GM18505 (cell line): ENCODE data around the gene PIPOX.

Source experiments
- ATAC-seq: cut with Tn5 transposase; IDR thresholded peaks from one replicate; pipeline ENCODE4 v1.9.1; 2021; ENCODE audit not compliant: unreplicated experiment
- POLR2A ChIP-seq: IDR thresholded peaks from 4 replicates; pipeline ENCODE4 v1.6.1; 2011; ENCODE audit warnings: borderline replicate concordance; ENCODE audit not compliant: insufficient read depth, insufficient read length; ENCODE audit errors: extremely low read depth

PIPOX gene

GRCh38 chr17:29032857-29033197 is 10.1 kb upstream of the PIPOX start:
- no peak for TF ChIP-seq POLR2A
- no peak for ATAC-seq

- TF ChIP-seq POLR2A, result no peak
- no peak for ATAC-seq
Observed at GRCh38 chr17:29034510-29034909, 8.4 kb upstream of the PIPOX start.

- no peak for TF ChIP-seq POLR2A
- ATAC-seq, result no peak
Observed at GRCh38 chr17:29036584-29036983, 6.4 kb upstream of the PIPOX start.

GRCh38 chr17:29037739-29038084 is 5.2 kb upstream of the PIPOX start:
- no peak for ATAC-seq
- TF ChIP-seq POLR2A, result no peak

- no peak for ATAC-seq
- TF ChIP-seq POLR2A, result no peak
Observed at GRCh38 chr17:29038085-29038795, 4.7 kb upstream of the PIPOX start.

- no peak for ATAC-seq
- TF ChIP-seq POLR2A, result no peak
Observed at GRCh38 chr17:29039764-29040598, 3.0 kb upstream of the PIPOX start.

- TF ChIP-seq POLR2A, result no peak
- no peak for ATAC-seq
Observed at GRCh38 chr17:29041091-29041490, 1.9 kb upstream of the PIPOX start.

GRCh38 chr17:29041571-29041970 is 1.4 kb upstream of the PIPOX start:
- no peak for ATAC-seq

GRCh38 chr17:29042026-29042678 is 789 bp upstream of the PIPOX start:
- no peak for ATAC-seq
- TF ChIP-seq POLR2A, result no peak

More at GRCh38 chr17:29041571-29041970, 1.4 kb upstream of the PIPOX start:
- no peak for TF ChIP-seq POLR2A

GRCh38 chr17:29043539-29044145 is 701 bp downstream of the PIPOX start:
- no peak for TF ChIP-seq POLR2A
- no peak for ATAC-seq

GRCh38 chr17:29045026-29045425 is 2.1 kb downstream of the PIPOX start:
- no peak for TF ChIP-seq POLR2A
- no peak for ATAC-seq

GRCh38 chr17:29045734-29046472 is 3.0 kb downstream of the PIPOX start:
- no peak for ATAC-seq
- no peak for TF ChIP-seq POLR2A

GRCh38 chr17:29046473-29046839 is 3.5 kb downstream of the PIPOX start:
- no peak for ATAC-seq
- no peak for TF ChIP-seq POLR2A
